T-helper 1 cell treated with Interleukin-12 subunit alpha and Interleukin-12 subunit beta and Interleukin-4 antibody, amounts not matched to agents 30 ng/mL and 1 ng/mL, for 36 hours (primary cell): ENCODE data around the gene OR9K2. TPM values are rescaled to one million over a fixed set of nuclear protein-coding genes. Genes with fewer than 3 reads are reported as not detected.
"Not testable (repeated sequence)": the region's sequence is repeated elsewhere in the genome, so short reads cannot be mapped to it uniquely, and the experiment has no call there.

Experiments used
- intact Hi-C: fragments of 100-400 bp; cut with micrococcal nuclease; formaldehyde crosslinking; loops from one replicate; pipeline ENCODE4 v1.15.1; 2024
- total RNA-seq: library from RNA; stranded (reverse); gene quantifications from 2 replicates; pipeline ENCODE4 v1.2.3, GENCODE V29; 2022

The OR9K2 gene, protein sequence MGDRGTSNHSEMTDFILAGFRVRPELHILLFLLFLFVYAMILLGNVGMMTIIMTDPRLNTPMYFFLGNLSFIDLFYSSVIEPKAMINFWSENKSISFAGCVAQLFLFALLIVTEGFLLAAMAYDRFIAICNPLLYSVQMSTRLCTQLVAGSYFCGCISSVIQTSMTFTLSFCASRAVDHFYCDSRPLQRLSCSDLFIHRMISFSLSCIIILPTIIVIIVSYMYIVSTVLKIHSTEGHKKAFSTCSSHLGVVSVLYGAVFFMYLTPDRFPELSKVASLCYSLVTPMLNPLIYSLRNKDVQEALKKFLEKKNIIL
- not detected in 2 replicates for total RNA-seq

DNA sequence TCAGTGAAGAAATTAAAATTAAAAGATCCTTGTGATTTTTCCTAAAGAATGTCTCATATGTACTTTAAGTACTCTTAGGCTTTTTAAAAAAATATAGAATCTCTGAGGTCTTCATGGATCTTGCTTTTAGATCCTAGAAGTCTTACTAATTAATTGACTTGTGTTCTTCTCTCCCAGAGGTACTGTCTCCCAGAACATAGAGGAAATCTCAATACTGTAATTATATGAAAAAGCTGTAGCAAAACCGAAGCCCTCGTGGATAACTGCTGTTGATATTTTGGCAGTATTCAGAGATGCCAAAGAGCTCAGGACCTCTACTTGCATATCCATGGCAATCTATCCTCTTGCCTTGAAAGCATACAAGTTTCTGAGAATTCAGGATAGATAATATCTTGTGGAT lies at the start of gene OR9K2:
Gene OR9K2, plus strand, starts transcription at position 301 of the 400 bp plus-strand sequence. CDS start 3,429 bp downstream, outside the sequence.
- intact Hi-C loops: no loop called here

DNA sequence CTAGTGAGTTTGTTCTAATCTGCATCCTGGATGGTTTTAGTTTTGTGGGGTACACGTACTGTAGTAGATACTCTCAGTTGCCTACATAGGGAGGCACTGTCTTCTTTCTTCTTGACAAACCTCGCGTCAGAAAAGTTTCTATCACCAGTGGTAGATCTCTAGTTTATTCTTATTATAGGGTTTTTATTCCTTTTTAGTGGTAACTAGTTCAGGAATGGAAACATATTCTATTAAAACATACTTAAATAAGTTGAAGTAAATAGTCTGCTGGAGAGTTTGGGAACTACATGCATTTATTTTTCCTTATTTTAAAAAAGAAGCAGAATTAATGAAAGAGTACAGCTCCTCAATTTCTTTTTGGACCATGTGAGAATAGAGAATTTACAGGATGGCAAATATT lies 33.6 kb upstream of the OR9K2 start:
- intact Hi-C loops: no loop called here

DNA sequence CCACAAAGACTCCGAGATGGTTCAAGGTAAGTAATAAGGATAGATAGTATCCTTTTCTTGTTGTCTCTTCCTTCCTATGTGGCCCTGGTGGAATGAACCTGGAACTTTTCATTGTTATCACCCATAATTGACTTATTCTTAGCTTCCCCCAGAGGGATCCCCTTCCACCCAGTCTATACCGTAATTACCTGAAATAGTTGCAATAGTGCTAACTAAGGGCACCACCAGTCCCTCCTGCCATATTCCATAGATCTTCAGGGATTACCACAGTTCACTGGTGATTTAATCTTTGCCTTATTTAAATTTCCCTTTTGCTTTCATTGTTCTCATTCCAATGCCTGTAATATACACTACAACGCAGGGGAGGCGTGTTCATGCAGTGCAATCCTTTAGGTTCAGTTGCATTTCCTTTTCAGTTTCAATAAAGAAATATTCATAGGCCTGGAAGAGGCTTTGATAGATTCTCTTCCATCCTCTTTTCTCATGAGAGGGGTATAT lies 13.8 kb upstream of the OR9K2 start:
- intact Hi-C loops: no loop called here

DNA sequence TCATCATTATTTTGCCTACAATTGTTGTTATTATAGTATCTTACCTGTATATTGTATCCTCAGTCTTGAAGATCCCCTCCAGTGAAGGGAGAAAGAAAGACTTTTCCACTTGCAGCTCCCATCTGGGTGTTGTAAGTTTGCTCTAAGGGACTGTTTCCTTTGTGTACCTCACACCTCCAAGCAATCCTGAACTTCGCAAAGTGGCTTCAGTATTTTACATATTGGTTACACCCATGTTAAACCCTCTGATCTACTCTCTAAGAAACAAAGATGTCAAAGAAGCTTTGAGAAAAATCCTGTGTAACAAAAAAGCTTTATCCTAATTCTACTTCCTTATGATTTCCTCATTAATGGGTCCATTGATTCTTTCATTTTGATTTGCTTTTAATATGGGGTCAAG lies 10.1 kb upstream of the OR9K2 start:
- intact Hi-C loops: no loop called here

DNA sequence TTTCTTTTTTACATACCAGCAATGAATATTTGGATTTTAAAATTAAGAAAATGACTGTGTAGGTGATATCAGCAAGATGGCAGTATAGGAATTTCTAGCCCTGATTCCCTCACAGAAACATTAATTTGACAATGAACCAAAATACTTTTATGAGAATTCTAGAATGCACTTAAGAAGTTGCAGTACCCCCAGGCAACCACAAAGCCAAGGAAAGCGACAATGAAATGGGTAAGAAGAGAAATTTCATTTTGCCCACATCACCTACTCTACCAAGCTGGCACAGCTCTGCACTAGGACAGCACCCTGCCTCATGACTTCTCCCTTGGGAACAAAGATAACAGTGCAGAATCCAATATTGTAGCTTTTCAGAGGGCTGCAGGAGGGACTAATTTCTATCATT lies 6.6 kb downstream of the OR9K2 start:
- intact Hi-C loops: no loop called here

DNA sequence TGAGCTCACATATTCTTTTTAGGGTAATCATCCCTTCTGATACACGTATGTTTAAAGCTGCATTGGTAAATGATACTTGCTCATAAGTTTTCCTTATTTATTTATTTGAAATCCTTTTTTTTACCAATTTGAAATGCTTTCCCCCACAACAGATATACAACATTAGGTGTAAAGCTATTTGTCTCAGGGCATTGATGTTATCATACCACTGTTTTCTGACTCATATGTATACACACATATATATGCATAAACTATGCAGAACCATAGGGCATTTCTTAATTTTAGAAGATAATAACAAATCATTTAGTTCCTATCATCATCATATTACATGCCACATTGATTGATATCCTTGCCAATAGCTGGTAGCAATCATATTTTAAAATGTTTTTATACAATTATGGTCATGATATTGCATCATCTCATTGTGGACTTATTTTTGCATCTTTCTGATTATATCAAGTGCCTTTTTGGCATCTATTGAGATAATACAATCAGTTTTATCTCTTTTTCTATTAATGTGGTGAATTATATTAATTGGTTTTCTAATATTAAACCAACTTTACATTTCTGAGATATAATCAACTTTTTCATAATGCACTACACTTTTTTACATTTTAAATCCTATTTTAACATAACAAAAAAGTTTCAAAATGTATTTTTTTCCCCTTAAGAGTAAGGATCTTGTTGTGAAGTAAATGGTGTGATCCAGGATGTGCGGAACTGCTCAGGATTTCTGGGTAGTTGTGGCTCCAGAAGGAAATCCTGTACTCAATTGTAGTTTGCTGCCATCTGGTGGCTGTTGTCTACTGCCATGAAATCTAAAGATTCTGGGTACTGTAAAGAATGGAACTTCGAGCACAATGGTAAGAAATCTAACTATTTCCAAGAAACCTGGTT lies 16.7 kb downstream of the OR9K2 start:
- intact Hi-C loops: loop anchor here (1.0 to 5.0 kb wide), 4 partner anchors 71 to 394 kb away; partner anchors contain the start of gene MUCL1

DNA sequence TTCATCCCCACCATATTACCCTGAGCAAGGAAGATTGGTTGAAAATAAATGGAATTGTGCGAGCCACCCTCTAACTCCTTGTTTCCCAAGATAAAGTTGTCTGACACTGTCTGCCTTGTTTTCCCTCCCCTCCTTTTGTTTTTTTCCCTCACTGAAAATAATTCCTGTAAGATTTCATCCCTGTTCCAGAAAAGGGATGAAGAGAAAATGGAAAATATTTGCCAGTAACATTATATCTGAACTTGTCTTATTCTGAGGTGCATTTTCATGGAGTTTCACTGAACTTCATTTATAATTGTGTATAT lies 17.3 kb downstream of the OR9K2 start:
- intact Hi-C loops: loop anchor here (1.0 to 5.0 kb wide), 4 partner anchors 71 to 394 kb away; partner anchors contain the start of gene MUCL1

DNA sequence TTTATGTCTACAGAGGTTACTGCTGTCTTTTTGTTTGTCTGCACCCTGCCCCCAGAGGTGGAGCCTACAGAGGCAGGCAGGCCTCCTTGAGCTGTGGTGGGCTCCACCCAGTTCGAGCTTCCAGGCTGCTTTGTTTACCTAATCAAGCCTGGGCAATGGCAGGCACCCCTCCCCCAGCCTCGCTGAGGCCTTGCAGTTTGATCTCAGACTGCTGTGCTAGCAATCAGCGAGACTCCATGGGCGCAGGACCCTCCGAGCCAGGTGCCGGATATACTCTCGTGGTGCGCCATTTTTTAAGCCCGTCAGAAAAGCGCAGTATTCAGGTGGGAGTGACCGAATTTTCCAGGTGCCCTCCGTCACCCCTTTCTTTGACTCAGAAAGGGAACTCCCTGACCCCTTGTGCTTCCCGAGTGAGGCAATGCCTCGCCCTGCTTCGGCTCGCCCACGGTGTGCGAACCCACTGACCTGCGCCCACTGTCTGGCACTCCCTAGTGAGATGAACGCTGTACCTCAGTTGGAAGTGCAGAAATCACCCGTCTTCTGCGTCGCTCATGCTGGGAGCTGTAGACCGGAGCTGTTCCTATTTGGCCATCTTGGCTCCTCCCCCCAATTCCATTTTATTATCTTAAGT lies 40.9 kb downstream of the OR9K2 start:
- intact Hi-C loops: not testable (repeated sequence)

DNA sequence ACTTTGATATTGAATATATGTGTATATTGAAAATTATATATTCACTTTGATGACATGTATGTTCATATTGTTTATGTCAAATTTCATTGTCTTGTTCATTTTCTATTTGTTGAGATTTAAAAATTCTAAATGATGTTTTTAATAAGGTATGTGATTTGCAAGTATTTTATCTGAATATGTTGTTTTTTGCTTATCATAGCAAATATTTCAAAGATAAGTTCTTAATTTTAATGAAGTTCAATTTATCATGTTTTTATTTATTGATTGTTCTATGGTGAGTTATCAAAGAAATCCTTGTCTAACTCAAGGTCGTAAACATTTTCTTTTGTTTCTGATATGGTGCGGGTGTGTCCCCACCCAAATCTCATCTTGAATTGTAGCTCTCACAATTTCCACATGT lies 45.2 kb downstream of the OR9K2 start:
- intact Hi-C loops: no loop called here

DNA sequence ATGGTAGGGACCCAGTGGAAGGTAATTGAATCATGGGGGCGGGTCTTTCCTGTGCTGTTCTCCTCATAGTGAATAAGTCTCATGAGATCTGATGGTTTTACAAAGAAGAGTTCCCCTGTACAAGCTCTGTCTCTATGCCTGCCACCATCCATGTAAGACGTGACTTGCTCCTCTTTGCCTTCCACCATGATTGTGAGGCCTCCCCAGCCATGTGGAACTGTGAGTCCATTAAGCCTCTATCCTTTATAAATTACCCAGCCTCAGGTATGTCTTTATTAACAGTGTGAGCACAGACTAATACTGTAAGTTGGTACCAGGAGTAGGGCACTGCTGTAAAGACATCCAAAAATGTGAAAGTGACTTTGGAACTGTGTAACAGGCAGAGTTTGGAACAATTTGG lies 45.6 kb downstream of the OR9K2 start:
- intact Hi-C loops: not testable (repeated sequence)

DNA sequence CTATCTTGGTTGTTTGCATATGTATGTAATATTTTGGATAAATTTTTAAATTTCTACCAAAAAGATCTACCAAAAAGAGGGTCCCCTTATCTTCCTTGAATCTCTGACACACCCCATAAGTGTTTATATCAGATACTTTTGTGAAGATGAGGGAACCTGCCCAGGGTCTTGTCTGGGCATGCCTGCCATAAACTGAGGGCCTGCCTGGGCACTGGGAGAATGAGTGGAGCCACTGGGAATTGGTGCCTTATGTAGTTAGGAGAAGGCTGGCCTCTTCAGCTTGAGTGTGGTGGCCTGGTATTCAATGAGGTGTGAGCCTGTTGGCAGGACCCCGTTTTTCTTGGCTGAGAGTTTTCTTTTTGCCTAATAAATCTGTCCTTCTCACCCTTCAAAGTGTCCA lies 46.5 kb downstream of the OR9K2 start:
- intact Hi-C loops: no loop called here

DNA sequence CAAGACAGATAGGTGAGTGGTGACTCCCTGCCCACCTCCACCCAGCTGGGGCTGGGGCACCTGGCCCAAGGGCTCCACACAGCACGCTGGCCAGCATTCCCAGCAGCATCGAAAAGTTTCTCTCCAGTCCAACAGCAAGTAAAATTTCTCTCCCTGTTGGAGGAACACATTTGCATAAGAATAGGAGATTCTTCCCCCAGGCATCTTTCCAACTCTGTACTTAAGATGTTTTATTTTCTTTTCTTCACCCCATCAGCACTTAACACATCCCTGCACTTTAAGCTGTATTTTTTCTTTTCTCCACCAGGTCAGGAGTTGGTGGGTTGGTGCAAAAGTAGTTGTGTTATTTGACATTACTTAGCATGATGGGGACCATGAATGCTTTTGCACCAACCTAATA lies 47.2 kb downstream of the OR9K2 start:
- intact Hi-C loops: no loop called here

Other genes starting within 250 kb of the OR9K2 start
- 147 and 155 TPM in 2 replicates for gene TESPA1, start 141.6 kb upstream of the OR9K2 start, total RNA-seq
- gene NEUROD4, start 106.4 kb upstream of the OR9K2 start, total RNA-seq: not detected in 2 replicates
- not detected in 2 replicates for gene OR10A7, start 94.6 kb downstream of the OR9K2 start, total RNA-seq
- gene OR6C74, start 118.2 kb downstream of the OR9K2 start, total RNA-seq: not detected in 2 replicates
- gene OR6C6, start 170.2 kb downstream of the OR9K2 start, total RNA-seq: not detected in 2 replicates
- not detected in 2 replicates for gene OR6C1, start 187.9 kb downstream of the OR9K2 start, total RNA-seq
- not detected in 2 replicates for gene OR6C3, start 204.3 kb downstream of the OR9K2 start, total RNA-seq
- not detected in 2 replicates for gene OR6C75, start 236.6 kb downstream of the OR9K2 start, total RNA-seq